ENCODE results near the gene AKAP12.
"Not testable (repeated sequence)": the region's sequence is repeated elsewhere in the genome, so short reads cannot be mapped to it uniquely, and the experiment has no call there.

Gene AKAP12

GRCh38 chr6:151313066-151313491 lies 73.3 kb downstream of the AKAP12 start:
- no peak for DNase-seq

GRCh38 chr6:151315661-151316060 lies 75.9 kb downstream of the AKAP12 start:
- peak; percentile 1 for DNase-seq

- DNase-seq, result no peak
Measured at GRCh38 chr6:151317103-151317994, 77.6 kb downstream of the AKAP12 start.

GRCh38 chr6:151317995-151318365 lies 78.2 kb downstream of the AKAP12 start:
- DNase-seq, result no peak

GRCh38 chr6:151320140-151320539 lies 80.4 kb downstream of the AKAP12 start:
- DNase-seq, result no peak

GRCh38 chr6:151321438-151321837 lies 81.7 kb downstream of the AKAP12 start:
- no peak for DNase-seq

- DNase-seq, result no peak
Measured at GRCh38 chr6:151322570-151322969, 82.8 kb downstream of the AKAP12 start.

GRCh38 chr6:151323791-151324487 lies 84.2 kb downstream of the AKAP12 start:
- DNase-seq, result peak; percentile 47

- DNase-seq, result no peak
Measured at GRCh38 chr6:151324488-151324825, 84.7 kb downstream of the AKAP12 start.

GRCh38 chr6:151325075-151326050 lies 85.6 kb downstream of the AKAP12 start:
- peak; percentile 22 for DNase-seq

GRCh38 chr6:151326116-151326825 lies 86.5 kb downstream of the AKAP12 start:
- no peak for DNase-seq

GRCh38 chr6:151327101-151327500 lies 87.3 kb downstream of the AKAP12 start:
- DNase-seq, result no peak

GRCh38 chr6:151330130-151330696 lies 90.4 kb downstream of the AKAP12 start:
- DNase-seq, result no peak

- DNase-seq, result no peak
Measured at GRCh38 chr6:151335930-151336329, 96.2 kb downstream of the AKAP12 start.

- no peak for DNase-seq
Measured at GRCh38 chr6:151338651-151339200, 99.0 kb downstream of the AKAP12 start.

GRCh38 chr6:151339369-151339768 lies 99.6 kb downstream of the AKAP12 start:
- no peak for DNase-seq

GRCh38 chr6:151340219-151340978 lies 100.6 kb downstream of the AKAP12 start:
- DNase-seq, result no peak

- DNase-seq, result no peak
Measured at GRCh38 chr6:151341476-151342195, 101.9 kb downstream of the AKAP12 start.

- not testable (repeated sequence) for DNase-seq
Measured at GRCh38 chr6:151342750-151343149, 103.0 kb downstream of the AKAP12 start.

GRCh38 chr6:151349651-151350270 lies 110.0 kb downstream of the AKAP12 start:
- DNase-seq, result no peak

All from inflammatory macrophage treated with lipopolysaccharide for 4 hours (primary cell).